Thyroid gland (tissue), 4 donors: Measurements from ENCODE around the gene MNX1. TPM values are rescaled to one million over a fixed set of nuclear protein-coding genes. Genes with fewer than 3 reads are reported as not detected.

Experiments used
- DNase-seq, 2 donors: peaks; one replicate each; pipeline ENCODE4 v3.0.0-alpha.2; 2019
- H3K27ac ChIP-seq, 3 donors: fragments of 200-600 bp; sonication (generic); 1 replicate in 2 of 3; 2 replicates in 1 of 3; pipeline ENCODE4 v1.5.1; 2016 to 2019; ENCODE audit warnings: mild to moderate bottlenecking in 1 of 3, moderate library complexity in 1 of 3
- H3K27me3 ChIP-seq: fragments of 200-600 bp; sonication (generic); one replicate; pipeline ENCODE4 v1.5.1; 2019
- H3K36me3 ChIP-seq, 2 donors: fragments of 200-600 bp; sonication (generic); one replicate each; pipeline ENCODE4 v1.5.1; 2016 to 2019
- H3K4me1 ChIP-seq, 2 donors: fragments of 200-600 bp; sonication (generic); one replicate each; pipeline ENCODE4 v1.5.1; 2017 to 2019
- H3K4me3 ChIP-seq, 3 donors: fragments of 200-600 bp; sonication (generic); replicated peaks in 1 of 3; 1 replicate in 2 of 3; 2 replicates in 1 of 3; pipeline ENCODE4 v1.5.1; 2016; ENCODE audit warnings: mild to moderate bottlenecking in 1 of 3
- H3K9me3 ChIP-seq: fragments of 200-600 bp; sonication (generic); one replicate; pipeline ENCODE4 v1.5.1; 2017
- POLR2A ChIP-seq, 2 donors: fragments of 450-650 bp; IDR thresholded peaks; one replicate each; pipeline ENCODE4 v1.6.1; 2017; ENCODE audit warnings: antibody characterized with exemption in 2 of 2, mild to moderate bottlenecking in 2 of 2, moderate library complexity in 1 of 2
- WGBS, 2 donors: methylation state at CpG; one replicate each; pipeline ENCODE4 v1.1.5; 2017; 5-methylcytosine and 5-hydroxymethylcytosine counted together
- intact Hi-C: fragments of 100-400 bp; cut with DNase I; formaldehyde crosslinking; loops from one replicate; pipeline ENCODE4 v1.15.1; 2023
- total RNA-seq, 4 donors: library from RNA; depleted of rRNA; stranded (reverse); fragments of >200 nt; gene quantifications; one replicate each; pipeline ENCODE4 v1.2.3, GENCODE V29; 2016
- TF ChIP-seq, protein P1 (sequence below), 6 experiments: fragments of 200-600 bp in 3 of 6; fragments of 450-650 bp in 3 of 6; sonication (generic) in 3 of 6; IDR thresholded peaks; one replicate each; pipeline ENCODE4 v1.5.1; 2016 to 2019; ENCODE audit warnings: antibody characterized with exemption in 6 of 6, mild to moderate bottlenecking in 2 of 6, inconsistent platforms in 1 of 6, moderate library complexity in 1 of 6

MNX1 gene
- total RNA-seq, 4 donors from 2014 or later, result not detected

DNA sequence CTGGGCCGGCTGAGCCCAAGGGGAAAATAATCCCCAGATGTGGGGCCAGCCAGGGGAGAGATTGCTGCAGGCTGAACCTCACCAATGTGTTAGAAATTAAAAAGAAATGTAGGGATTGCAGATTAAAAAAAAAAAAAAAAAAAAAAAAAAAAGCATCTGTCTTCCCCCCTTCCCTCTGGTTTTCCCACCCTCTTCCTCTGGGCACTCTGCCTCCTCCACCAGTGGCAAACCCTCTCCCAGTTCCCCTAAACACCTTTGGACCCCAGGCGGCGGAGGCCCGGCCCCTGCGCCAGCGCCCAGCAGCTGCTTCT lies 7.1 kb downstream of the MNX1 start:
- no peak for DNase-seq
- Histone ChIP-seq H3K4me1 (peaks cover 25 to 48% of the 10 kb centered on the region in 2 donors), H3K27ac (no peak overlapping the region), H3K27me3 (peaks cover 62% of the 10 kb centered on the region), H3K4me3 (no peak overlapping the region), H3K9me3 (no peaks in the 10 kb centered on the region), H3K36me3 (no peaks in the 10 kb centered on the region)
- intact Hi-C loops, result no loop called here
- WGBS, 2 donors, result 17 to 37% methylated on average over 6 of the region's 6 CpGs
- no peak for TF ChIP-seq POLR2A (IDR thresholded peaks at IDR 0.05)
- TF ChIP-seq, protein P1, sequence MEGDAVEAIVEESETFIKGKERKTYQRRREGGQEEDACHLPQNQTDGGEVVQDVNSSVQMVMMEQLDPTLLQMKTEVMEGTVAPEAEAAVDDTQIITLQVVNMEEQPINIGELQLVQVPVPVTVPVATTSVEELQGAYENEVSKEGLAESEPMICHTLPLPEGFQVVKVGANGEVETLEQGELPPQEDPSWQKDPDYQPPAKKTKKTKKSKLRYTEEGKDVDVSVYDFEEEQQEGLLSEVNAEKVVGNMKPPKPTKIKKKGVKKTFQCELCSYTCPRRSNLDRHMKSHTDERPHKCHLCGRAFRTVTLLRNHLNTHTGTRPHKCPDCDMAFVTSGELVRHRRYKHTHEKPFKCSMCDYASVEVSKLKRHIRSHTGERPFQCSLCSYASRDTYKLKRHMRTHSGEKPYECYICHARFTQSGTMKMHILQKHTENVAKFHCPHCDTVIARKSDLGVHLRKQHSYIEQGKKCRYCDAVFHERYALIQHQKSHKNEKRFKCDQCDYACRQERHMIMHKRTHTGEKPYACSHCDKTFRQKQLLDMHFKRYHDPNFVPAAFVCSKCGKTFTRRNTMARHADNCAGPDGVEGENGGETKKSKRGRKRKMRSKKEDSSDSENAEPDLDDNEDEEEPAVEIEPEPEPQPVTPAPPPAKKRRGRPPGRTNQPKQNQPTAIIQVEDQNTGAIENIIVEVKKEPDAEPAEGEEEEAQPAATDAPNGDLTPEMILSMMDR (IDR thresholded peaks at IDR 0.05), result no peak

DNA sequence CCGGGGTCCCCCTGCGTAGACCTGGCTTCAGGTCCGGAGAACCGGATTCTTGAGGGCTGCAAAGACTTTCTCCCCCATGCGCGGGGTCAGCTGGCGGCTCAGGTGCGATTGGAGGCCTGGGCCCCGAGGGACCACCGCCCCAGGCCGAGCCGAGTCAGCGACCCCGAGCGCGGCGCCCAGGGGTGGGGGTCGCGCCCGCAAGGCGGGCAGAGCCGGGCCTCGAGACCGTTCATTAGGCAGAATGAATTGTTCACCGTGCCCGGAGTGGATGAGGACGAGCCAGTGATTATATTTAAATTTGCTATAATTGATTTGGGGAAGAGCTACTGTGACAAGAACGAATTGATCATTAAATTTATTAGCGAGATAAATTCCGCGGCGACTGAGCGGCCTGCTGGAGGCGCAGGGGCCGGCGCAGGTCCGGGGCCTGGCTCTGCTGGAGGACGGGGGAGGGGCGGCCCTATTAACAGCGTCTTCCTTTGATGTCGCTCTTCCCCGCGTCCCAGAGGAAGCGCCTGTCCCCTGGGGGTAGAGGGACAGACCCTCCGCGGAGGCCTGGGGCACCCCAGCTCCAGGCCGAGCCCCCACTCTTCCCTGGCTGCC lies 7.5 kb downstream of the MNX1 start:
- no peak for TF ChIP-seq POLR2A (IDR thresholded peaks at IDR 0.05)
- TF ChIP-seq, protein P1 (IDR thresholded peaks at IDR 0.05), result no peak
- H3K27me3 ChIP-seq, result peaks cover 59% of the 10 kb centered on the region
- 7 to 8% methylated on average over 30 to 46 of the region's 47 CpGs for WGBS, 2 donors
- intact Hi-C loops, result no loop called here
- H3K36me3 ChIP-seq, result no peaks in the 10 kb centered on the region
- no peaks in the 10 kb centered on the region for H3K9me3 ChIP-seq
- DNase-seq, result no peak
- no peak overlapping the region for H3K27ac ChIP-seq
- H3K4me3 ChIP-seq, result no peak overlapping the region
- H3K4me1 ChIP-seq, result peaks cover 25 to 48% of the 10 kb centered on the region in 2 donors

GRCh38 chr7:157001920-157002818 lies 8.3 kb downstream of the MNX1 start:
- intact Hi-C loops, result no loop called here
- Histone ChIP-seq H3K4me1 (peaks cover 25 to 48% of the 10 kb centered on the region in 2 donors), H3K9me3 (no peaks in the 10 kb centered on the region), H3K36me3 (no peaks in the 10 kb centered on the region), H3K27ac (no peak overlapping the region), H3K27me3 (peaks cover 58% of the 10 kb centered on the region), H3K4me3 (no peak overlapping the region)
- DNase-seq, result no peak
- WGBS, 2 donors, result 5 to 12% methylated on average over 14 to 27 of the region's 32 CpGs
- TF ChIP-seq, protein P1 (IDR thresholded peaks at IDR 0.05), result no peak
- TF ChIP-seq POLR2A (IDR thresholded peaks at IDR 0.05), result no peak

GRCh38 chr7:157000741-157001653 lies 9.5 kb downstream of the MNX1 start:
- H3K4me3 ChIP-seq, result peak overlapping the region in 1 of 3 donors; percentile 38
- intact Hi-C loops, result no loop called here
- peaks cover 51% of the 10 kb centered on the region for H3K27me3 ChIP-seq
- no peak overlapping the region for H3K27ac ChIP-seq
- H3K4me1 ChIP-seq, result peaks cover 25 to 48% of the 10 kb centered on the region in 2 donors
- 12 to 14% methylated on average over 25 of the region's 25 CpGs for WGBS, 2 donors
- H3K36me3 ChIP-seq, result no peaks in the 10 kb centered on the region
- H3K9me3 ChIP-seq, result no peaks in the 10 kb centered on the region
- TF ChIP-seq, protein P1 (IDR thresholded peaks at IDR 0.05), result no peak
- no peak for TF ChIP-seq POLR2A (IDR thresholded peaks at IDR 0.05)
- DNase-seq, result no peak
